ENCODE data around the gene PALD1. TPM values are rescaled to one million over a fixed set of nuclear protein-coding genes. Genes with fewer than 3 reads are reported as not detected.
A peak's percentile ranks its signal among the peaks of the same experiment; 100 is the strongest.

Gene PALD1
- polyA plus RNA-seq (2013), result 0.01 and 0.04 TPM in 2 replicates

GRCh38 chr10:70478191-70479164 lies at the start of gene PALD1:
Gene PALD1 (plus strand): TSS chr10:70478767. CDS start chr10:70525952, 47,185 bp downstream.
- peak in 1 of 2 donors; percentile 15 for DNase-seq
- Histone ChIP-seq H3K79me2 (ENCODE audit: control insufficient read depth, insufficient read depth, low read length, poor library complexity) (no peaks in the 10 kb centered on the region), H4K8ac (ENCODE audit: low read depth, low read length) (no peak within 1 kb of the TSS), H3K4me1 (ENCODE audit: control insufficient read depth in 1 of 2, insufficient read depth in 2 of 2, low read length in 2 of 2) (peaks cover 3 to 9% of the 10 kb centered on the region in 2 experiments), H2AFZ (ENCODE audit: insufficient read depth, low read length, poor library complexity) (peak within 1 kb of the TSS; percentile 23), H2BK12ac (ENCODE audit: low read length) (no peak within 1 kb of the TSS), H3K4me2 (ENCODE audit: low read length) (peak within 1 kb of the TSS; percentile 93), H3K18ac (ENCODE audit: low read length) (no peak within 1 kb of the TSS), H3K27ac (ENCODE audit: low read depth, low read length) (no peak within 1 kb of the TSS), H3K23ac (ENCODE audit: low read length) (no peak within 1 kb of the TSS), H3K36me3 (ENCODE audit: control insufficient read depth in 1 of 2, insufficient read depth in 2 of 2, low read length in 2 of 2) (no peaks in the 10 kb centered on the region), H3K27me3 (ENCODE audit: insufficient read depth, low read length) (peaks cover 34% of the 10 kb centered on the region), H3K79me1 (ENCODE audit: low read length) (no peaks in the 10 kb centered on the region), H4K91ac (ENCODE audit: low read depth, low read length) (no peak within 1 kb of the TSS), H2BK5ac (ENCODE audit: low read depth, low read length, poor library complexity) (no peak within 1 kb of the TSS), H2BK120ac (ENCODE audit: insufficient read depth, low read length, poor library complexity) (no peak within 1 kb of the TSS), H3K4ac (ENCODE audit: low read depth, low read length) (no peak within 1 kb of the TSS), H3K9ac (ENCODE audit: low read length) (no peak within 1 kb of the TSS), H3K9me3 (ENCODE audit: insufficient read depth, low read depth, low read length) (peaks cover 2% of the 10 kb centered on the region), H3K4me3 (ENCODE audit: low read depth, low read length) (peak within 1 kb of the TSS; percentile 71), H3K14ac (ENCODE audit: low read length) (no peak within 1 kb of the TSS), H2AK5ac (ENCODE audit: low read length) (no peak within 1 kb of the TSS), H4K12ac (ENCODE audit: low read depth, low read length) (no peak within 1 kb of the TSS)
- WGBS (ENCODE audit: extremely low coverage, insufficient coverage, insufficient read length), result no CpG with 5 or more reads among the region's 110 CpGs

GRCh38 chr10:70430493-70431445 lies 47.8 kb upstream of the PALD1 start:
- no peak overlapping the region for H3K27ac ChIP-seq (ENCODE audit: low read depth, low read length)
- H2AK5ac ChIP-seq (ENCODE audit: low read length), result no peak overlapping the region
- H3K79me1 ChIP-seq (ENCODE audit: low read length), result no peaks in the 10 kb centered on the region
- no peak overlapping the region for H4K8ac ChIP-seq (ENCODE audit: low read depth, low read length)
- H3K4me3 ChIP-seq (ENCODE audit: low read depth, low read length), result no peak overlapping the region
- H2BK5ac ChIP-seq (ENCODE audit: low read depth, low read length, poor library complexity), result no peak overlapping the region
- H3K36me3 ChIP-seq (ENCODE audit: control insufficient read depth in 1 of 2, insufficient read depth in 2 of 2, low read length in 2 of 2), result peaks cover 12 to 29% of the 10 kb centered on the region in 2 experiments
- H3K27me3 ChIP-seq (ENCODE audit: insufficient read depth, low read length), result no peaks in the 10 kb centered on the region
- no peak overlapping the region for H2BK120ac ChIP-seq (ENCODE audit: insufficient read depth, low read length, poor library complexity)
- no peak overlapping the region for H3K18ac ChIP-seq (ENCODE audit: low read length)
- no peak overlapping the region for H3K4ac ChIP-seq (ENCODE audit: low read depth, low read length)
- no peaks in the 10 kb centered on the region for H3K79me2 ChIP-seq (ENCODE audit: control insufficient read depth, insufficient read depth, low read length, poor library complexity)
- peak in 1 of 2 donors; percentile 19 for DNase-seq
- H4K91ac ChIP-seq (ENCODE audit: low read depth, low read length), result no peak overlapping the region
- peaks cover 0 to 2% of the 10 kb centered on the region in 2 experiments for H3K4me1 ChIP-seq (ENCODE audit: control insufficient read depth in 1 of 2, insufficient read depth in 2 of 2, low read length in 2 of 2)
- no peaks in the 10 kb centered on the region for H3K9me3 ChIP-seq (ENCODE audit: insufficient read depth, low read depth, low read length)
- H3K4me2 ChIP-seq (ENCODE audit: low read length), result no peak overlapping the region
- H3K14ac ChIP-seq (ENCODE audit: low read length), result no peak overlapping the region
- WGBS (ENCODE audit: extremely low coverage, insufficient coverage, insufficient read length), result no CpG with 5 or more reads among the region's 6 CpGs
- no peak overlapping the region for H4K12ac ChIP-seq (ENCODE audit: low read depth, low read length)
- no peak overlapping the region for H2AFZ ChIP-seq (ENCODE audit: insufficient read depth, low read length, poor library complexity)
- H3K9ac ChIP-seq (ENCODE audit: low read length), result no peak overlapping the region
- no peak overlapping the region for H3K23ac ChIP-seq (ENCODE audit: low read length)
- no peak overlapping the region for H2BK12ac ChIP-seq (ENCODE audit: low read length)

GRCh38 chr10:70432101-70432500 lies 46.5 kb upstream of the PALD1 start:
- no peak overlapping the region for H3K27ac ChIP-seq (ENCODE audit: low read depth, low read length)
- H3K23ac ChIP-seq (ENCODE audit: low read length), result no peak overlapping the region
- no CpG with 5 or more reads among the region's 4 CpGs for WGBS (ENCODE audit: extremely low coverage, insufficient coverage, insufficient read length)
- no peak overlapping the region for H3K4me3 ChIP-seq (ENCODE audit: low read depth, low read length)
- DNase-seq, result no peak
- H3K79me2 ChIP-seq (ENCODE audit: control insufficient read depth, insufficient read depth, low read length, poor library complexity), result no peaks in the 10 kb centered on the region
- peaks cover 10 to 25% of the 10 kb centered on the region in 2 experiments for H3K36me3 ChIP-seq (ENCODE audit: control insufficient read depth in 1 of 2, insufficient read depth in 2 of 2, low read length in 2 of 2)
- H3K79me1 ChIP-seq (ENCODE audit: low read length), result no peaks in the 10 kb centered on the region
- no peaks in the 10 kb centered on the region for H3K9me3 ChIP-seq (ENCODE audit: insufficient read depth, low read depth, low read length)
- no peak overlapping the region for H3K9ac ChIP-seq (ENCODE audit: low read length)
- no peak overlapping the region for H3K4ac ChIP-seq (ENCODE audit: low read depth, low read length)
- H3K27me3 ChIP-seq (ENCODE audit: insufficient read depth, low read length), result no peaks in the 10 kb centered on the region
- H3K4me2 ChIP-seq (ENCODE audit: low read length), result no peak overlapping the region
- no peak overlapping the region for H4K91ac ChIP-seq (ENCODE audit: low read depth, low read length)
- H2BK5ac ChIP-seq (ENCODE audit: low read depth, low read length, poor library complexity), result no peak overlapping the region
- no peak overlapping the region for H2BK12ac ChIP-seq (ENCODE audit: low read length)
- no peak overlapping the region for H4K12ac ChIP-seq (ENCODE audit: low read depth, low read length)
- no peak overlapping the region for H3K14ac ChIP-seq (ENCODE audit: low read length)
- H4K8ac ChIP-seq (ENCODE audit: low read depth, low read length), result no peak overlapping the region
- H2AFZ ChIP-seq (ENCODE audit: insufficient read depth, low read length, poor library complexity), result no peak overlapping the region
- H3K18ac ChIP-seq (ENCODE audit: low read length), result no peak overlapping the region
- H2AK5ac ChIP-seq (ENCODE audit: low read length), result no peak overlapping the region
- H3K4me1 ChIP-seq (ENCODE audit: control insufficient read depth in 1 of 2, insufficient read depth in 2 of 2, low read length in 2 of 2), result peaks cover 0 to 2% of the 10 kb centered on the region in 2 experiments
- H2BK120ac ChIP-seq (ENCODE audit: insufficient read depth, low read length, poor library complexity), result no peak overlapping the region

- no peak overlapping the region for H3K14ac ChIP-seq (ENCODE audit: low read length)
- WGBS (ENCODE audit: extremely low coverage, insufficient coverage, insufficient read length), result no CpG with 5 or more reads among the region's 6 CpGs
- DNase-seq, result no peak
These were observed 45.9 kb upstream of the PALD1 start for GRCh38 chr10:70432561-70433263.

More at GRCh38 chr10:70432561-70433263, 45.9 kb upstream of the PALD1 start:
- Histone ChIP-seq H3K9ac (ENCODE audit: low read length) (no peak overlapping the region), H3K27ac (ENCODE audit: low read depth, low read length) (no peak overlapping the region), H4K91ac (ENCODE audit: low read depth, low read length) (no peak overlapping the region), H2BK120ac (ENCODE audit: insufficient read depth, low read length, poor library complexity) (no peak overlapping the region), H2BK12ac (ENCODE audit: low read length) (no peak overlapping the region), H3K79me1 (ENCODE audit: low read length) (no peaks in the 10 kb centered on the region), H2AK5ac (ENCODE audit: low read length) (no peak overlapping the region), H3K18ac (ENCODE audit: low read length) (no peak overlapping the region), H2BK5ac (ENCODE audit: low read depth, low read length, poor library complexity) (no peak overlapping the region), H3K4me3 (ENCODE audit: low read depth, low read length) (no peak overlapping the region), H3K36me3 (ENCODE audit: control insufficient read depth in 1 of 2, insufficient read depth in 2 of 2, low read length in 2 of 2) (peaks cover 10 to 21% of the 10 kb centered on the region in 2 experiments), H3K9me3 (ENCODE audit: insufficient read depth, low read depth, low read length) (no peaks in the 10 kb centered on the region), H3K4me1 (ENCODE audit: control insufficient read depth in 1 of 2, insufficient read depth in 2 of 2, low read length in 2 of 2) (peaks cover 0 to 2% of the 10 kb centered on the region in 2 experiments), H3K79me2 (ENCODE audit: control insufficient read depth, insufficient read depth, low read length, poor library complexity) (no peaks in the 10 kb centered on the region), H4K12ac (ENCODE audit: low read depth, low read length) (no peak overlapping the region), H3K4ac (ENCODE audit: low read depth, low read length) (no peak overlapping the region), H2AFZ (ENCODE audit: insufficient read depth, low read length, poor library complexity) (no peak overlapping the region), H4K8ac (ENCODE audit: low read depth, low read length) (no peak overlapping the region), H3K27me3 (ENCODE audit: insufficient read depth, low read length) (no peaks in the 10 kb centered on the region), H3K23ac (ENCODE audit: low read length) (peak overlapping the region; percentile 17), H3K4me2 (ENCODE audit: low read length) (no peak overlapping the region)

Measured in trophoblast cell (in vitro differentiated cells and primary cell).